ENCODE results near the gene PTPN20. TPM values are rescaled to one million over a fixed set of nuclear protein-coding genes. Genes with fewer than 3 reads are reported as not detected.

PTPN20 gene
- total RNA-seq, 1 experiment from 2014 or later = not detected

GRCh38 chr10:47036771-47037170 is 125.5 kb downstream of the PTPN20 start:
- BruUV-seq (replicated peaks) = no TSS peak
- Mint-ChIP-seq H3K4me1 (ENCODE audit: low read depth, unreplicated experiment) (no peaks in the 10 kb centered on the region), H3K27ac (ENCODE audit: unreplicated experiment) (no peak overlapping the region), H3K9me3 (ENCODE audit: unreplicated experiment) (no peaks in the 10 kb centered on the region), H3K27me3 (ENCODE audit: insufficient read depth, unreplicated experiment) (peaks cover 21% of the 10 kb centered on the region), H3K4me3 (ENCODE audit: unreplicated experiment) (no peak overlapping the region), H3K36me3 (ENCODE audit: insufficient read depth, unreplicated experiment) (no peaks in the 10 kb centered on the region)
- peak in 1 of 2 experiments; percentile 15 for DNase-seq
- ChIA-PET POLR2A (no interaction called here), CTCF (interaction anchor here (1.2 kb wide), 1 partner anchor 11 kb away, joined by 3 read pairs; no protein-coding TSS in a partner anchor)
- Histone ChIP-seq H3K4me3 (ENCODE audit: low read depth, low read length) (no peak overlapping the region), H3K4me1 (peaks cover 15% of the 10 kb centered on the region), H3K36me3 (ENCODE audit: control insufficient read depth, insufficient read depth, low read length) (no peaks in the 10 kb centered on the region), H3K9me3 (no peaks in the 10 kb centered on the region), H3K27me3 (replicated peaks; ENCODE audit: control insufficient read depth, insufficient read depth, low read length) (no peaks in the 10 kb centered on the region)
- no peak for TF ChIP-seq CTCF (IDR thresholded peaks at IDR 0.05; ENCODE audit: insufficient read depth in 1 of 2, low read depth in 1 of 2, low read length in 1 of 2, severe bottlenecking in 1 of 2, unreplicated experiment in 1 of 2)
- intact Hi-C loops (cut with micrococcal nuclease; ENCODE audit: unreplicated experiment) = no loop called here

GRCh38 chr10:47037654-47038425 is 126.6 kb downstream of the PTPN20 start:
- Histone ChIP-seq H3K4me1 (peaks cover 15% of the 10 kb centered on the region), H3K36me3 (ENCODE audit: control insufficient read depth, insufficient read depth, low read length) (no peaks in the 10 kb centered on the region), H3K4me3 (ENCODE audit: low read depth, low read length) (no peak overlapping the region), H3K9me3 (no peaks in the 10 kb centered on the region), H3K27me3 (replicated peaks; ENCODE audit: control insufficient read depth, insufficient read depth, low read length) (no peaks in the 10 kb centered on the region)
- POLR2A ChIA-PET = interaction anchor here (0.6 kb wide), 1 partner anchor 259 kb away, joined by 11 read pairs; no protein-coding TSS in a partner anchor
- intact Hi-C loops (cut with micrococcal nuclease; ENCODE audit: unreplicated experiment) = no loop called here
- H3K4me1 Mint-ChIP-seq (ENCODE audit: low read depth, unreplicated experiment) = no peaks in the 10 kb centered on the region
- DNase-seq = peak in 1 of 2 experiments; percentile 27
- H3K9me3 Mint-ChIP-seq (ENCODE audit: unreplicated experiment) = no peaks in the 10 kb centered on the region
- CTCF ChIA-PET = interaction anchor here (1.9 kb wide), 1 partner anchor 10 kb away, joined by 6 read pairs; no protein-coding TSS in a partner anchor
- H3K36me3 Mint-ChIP-seq (ENCODE audit: insufficient read depth, unreplicated experiment) = no peaks in the 10 kb centered on the region
- H3K27ac Mint-ChIP-seq (ENCODE audit: unreplicated experiment) = no peak overlapping the region
- BruUV-seq (replicated peaks) = no TSS peak
- TF ChIP-seq CTCF (IDR thresholded peaks at IDR 0.05; ENCODE audit: insufficient read depth in 1 of 2, low read depth in 1 of 2, low read length in 1 of 2, severe bottlenecking in 1 of 2, unreplicated experiment in 1 of 2) = no peak
- H3K4me3 Mint-ChIP-seq (ENCODE audit: unreplicated experiment) = no peak overlapping the region
- H3K27me3 Mint-ChIP-seq (ENCODE audit: insufficient read depth, unreplicated experiment) = peaks cover 21% of the 10 kb centered on the region

- Mint-ChIP-seq H3K36me3 (ENCODE audit: insufficient read depth, unreplicated experiment) (no peaks in the 10 kb centered on the region), H3K27me3 (ENCODE audit: insufficient read depth, unreplicated experiment) (peaks cover 24% of the 10 kb centered on the region), H3K9me3 (ENCODE audit: unreplicated experiment) (no peaks in the 10 kb centered on the region), H3K27ac (ENCODE audit: unreplicated experiment) (no peak overlapping the region), H3K4me3 (ENCODE audit: unreplicated experiment) (no peak overlapping the region), H3K4me1 (ENCODE audit: low read depth, unreplicated experiment) (no peaks in the 10 kb centered on the region)
- no peak for TF ChIP-seq CTCF (IDR thresholded peaks at IDR 0.05; ENCODE audit: insufficient read depth in 1 of 2, low read depth in 1 of 2, low read length in 1 of 2, severe bottlenecking in 1 of 2, unreplicated experiment in 1 of 2)
- H3K27me3 ChIP-seq (replicated peaks; ENCODE audit: control insufficient read depth, insufficient read depth, low read length) = no peaks in the 10 kb centered on the region
- no peak overlapping the region for H3K4me3 ChIP-seq (ENCODE audit: low read depth, low read length)
- peaks cover 15% of the 10 kb centered on the region for H3K4me1 ChIP-seq
- DNase-seq = peak; percentile 64 to 76
- POLR2A ChIA-PET = no interaction called here
- no TSS peak for BruUV-seq (replicated peaks)
- CTCF ChIA-PET = interaction anchor here (1.5 to 1.9 kb wide), 2 partner anchors 9 to 14 kb away, joined by 6 read pairs; no protein-coding TSS in a partner anchor
- no peaks in the 10 kb centered on the region for H3K9me3 ChIP-seq
- no peaks in the 10 kb centered on the region for H3K36me3 ChIP-seq (ENCODE audit: control insufficient read depth, insufficient read depth, low read length)
- intact Hi-C loops (cut with micrococcal nuclease; ENCODE audit: unreplicated experiment) = no loop called here
These were observed 127.8 kb downstream of the PTPN20 start for GRCh38 chr10:47038881-47039561.

Data from Caco-2 (cell line).